ENCODE data around the gene SPG11.
A peak's percentile ranks its signal among the peaks of the same experiment; 100 is the strongest.
"Not testable (repeated sequence)": the region's sequence is repeated elsewhere in the genome, so short reads cannot be mapped to it uniquely, and the experiment has no call there.

Gene SPG11

DNA sequence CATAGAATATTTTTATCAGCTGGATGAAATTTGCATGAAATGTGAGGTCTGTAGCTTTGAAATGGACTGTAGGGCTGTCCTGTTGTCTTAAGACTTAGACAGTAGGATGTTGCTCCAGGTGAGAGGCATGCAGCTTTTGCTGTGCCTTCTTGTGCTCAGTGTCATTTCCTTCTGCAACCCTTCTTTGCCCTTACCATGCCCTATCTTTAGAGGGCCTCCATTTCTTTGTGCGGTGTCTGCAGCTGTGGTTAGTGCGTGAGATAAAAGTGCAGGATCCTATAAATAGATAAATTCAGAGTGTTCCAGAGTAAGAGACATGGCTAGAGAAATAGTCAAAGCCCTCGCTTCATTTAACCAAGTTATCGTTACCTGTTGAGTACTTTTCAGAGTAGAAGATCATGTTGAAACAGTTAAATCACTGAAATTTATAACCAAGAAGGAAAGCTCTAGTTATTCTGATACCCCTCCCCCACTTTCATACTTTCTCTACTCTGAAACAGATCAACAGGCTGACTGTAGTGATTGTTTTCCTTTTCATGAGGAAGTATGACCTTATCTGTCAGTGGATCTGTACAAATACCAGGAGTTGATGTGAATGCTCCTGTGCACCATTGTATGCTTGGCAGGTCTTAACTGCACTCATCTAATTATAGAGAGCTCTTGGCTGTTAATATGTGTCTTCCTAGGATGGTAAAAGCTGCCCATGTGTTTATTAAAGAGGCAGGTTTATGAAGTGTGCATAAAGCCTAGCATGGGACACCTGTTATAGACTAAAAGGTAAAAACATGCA is 108.3 kb downstream of the SPG11 start:
- DNase-seq = no peak

DNA sequence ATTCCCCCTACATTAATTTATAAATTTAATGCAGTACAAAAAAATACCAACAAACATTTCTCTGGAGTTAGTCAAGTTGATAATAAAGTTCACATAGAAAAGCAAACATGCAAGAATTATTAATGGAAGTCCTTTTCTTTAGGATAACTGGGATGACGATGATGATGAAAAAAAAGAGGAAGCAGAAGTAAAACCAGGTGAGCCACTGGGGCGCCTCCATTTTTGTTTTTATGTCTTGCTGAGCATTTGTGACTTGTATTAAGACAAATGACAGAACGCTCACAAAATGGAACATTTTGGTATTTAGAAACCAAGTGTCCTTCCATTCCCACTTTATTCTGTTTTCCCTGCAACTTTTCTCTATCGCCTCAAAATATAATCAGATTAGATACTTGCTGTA is 112.7 kb downstream of the SPG11 start:
- DNase-seq = no peak

DNA sequence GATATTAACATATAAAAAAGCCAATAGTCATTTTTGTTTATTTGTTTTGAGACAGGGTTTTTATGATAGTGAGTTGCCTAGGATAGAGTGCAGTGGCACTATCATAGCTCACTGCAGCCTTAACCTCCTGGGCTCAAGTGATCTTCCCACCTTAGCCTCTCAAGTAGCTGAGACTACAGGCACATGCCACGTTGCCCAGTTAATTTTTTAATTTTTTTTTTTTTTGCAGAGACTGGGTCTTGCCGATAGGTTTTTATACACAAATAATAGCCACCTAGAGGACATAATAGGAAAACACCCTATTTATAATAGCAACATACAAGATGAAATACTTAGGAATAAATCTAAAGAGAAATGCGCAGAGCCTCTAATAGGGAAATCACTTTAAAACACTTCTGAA is 113.2 kb downstream of the SPG11 start:
- DNase-seq = no peak

DNA sequence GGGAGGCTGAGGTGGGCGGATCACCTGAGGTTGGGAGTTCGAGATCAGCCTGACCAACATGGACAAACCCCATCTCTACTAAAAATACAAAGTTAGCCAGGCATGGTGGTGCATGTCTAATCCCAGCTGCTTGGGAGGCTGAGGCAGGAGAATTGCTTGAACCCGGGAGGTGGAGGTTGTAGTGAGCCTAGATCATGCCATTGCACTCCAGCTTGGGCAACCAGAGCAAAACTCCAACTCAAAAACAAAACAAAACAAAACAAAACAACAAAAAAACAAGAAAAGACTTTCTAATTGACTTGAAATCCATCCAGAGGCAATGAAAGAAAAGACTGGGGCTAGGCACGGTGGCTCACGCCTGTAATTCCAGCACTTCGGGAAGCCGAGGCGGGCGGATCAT is 114.3 kb downstream of the SPG11 start:
- not testable (repeated sequence) for DNase-seq

DNA sequence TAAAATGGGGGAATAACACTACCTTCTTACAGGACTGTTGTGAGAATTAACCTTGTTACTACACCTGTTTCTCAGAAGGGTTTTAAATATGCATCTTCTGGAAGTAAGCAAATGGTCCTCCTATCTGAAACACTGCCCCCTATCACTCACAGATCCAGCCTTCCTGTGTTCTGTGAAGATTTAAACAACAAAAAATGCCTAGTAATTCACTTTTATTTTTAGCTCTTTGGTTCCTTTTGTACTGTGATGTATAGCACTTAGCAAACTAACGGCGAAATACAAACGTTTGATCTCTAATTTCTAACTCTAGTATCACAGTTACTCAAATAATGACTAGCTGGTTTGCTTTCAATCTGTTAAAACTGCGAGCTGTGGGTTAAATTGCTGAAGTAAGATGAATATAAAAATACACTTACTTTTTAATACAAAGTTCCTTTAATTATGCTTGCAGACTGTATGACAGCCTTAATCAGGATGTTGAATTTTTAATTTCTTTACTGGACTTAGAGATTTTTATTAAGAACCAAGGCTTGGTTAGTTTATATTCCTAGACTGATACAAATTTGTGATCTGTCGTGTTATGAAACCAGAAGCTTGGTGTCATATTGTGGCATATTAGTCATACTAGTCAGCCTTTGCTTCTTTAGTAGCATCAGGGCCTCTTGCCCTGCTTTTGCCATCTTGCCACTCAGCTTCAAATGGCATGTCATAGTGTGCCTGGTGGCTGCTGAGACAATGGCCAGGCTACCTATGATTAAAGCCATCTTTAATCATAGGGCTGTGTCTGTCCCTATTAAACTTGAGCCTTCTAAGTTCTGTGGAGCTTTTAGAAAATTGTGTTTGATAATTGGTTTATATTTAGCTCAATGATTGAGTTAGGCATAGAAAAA is 117.3 kb downstream of the SPG11 start:
- no peak for DNase-seq

DNA sequence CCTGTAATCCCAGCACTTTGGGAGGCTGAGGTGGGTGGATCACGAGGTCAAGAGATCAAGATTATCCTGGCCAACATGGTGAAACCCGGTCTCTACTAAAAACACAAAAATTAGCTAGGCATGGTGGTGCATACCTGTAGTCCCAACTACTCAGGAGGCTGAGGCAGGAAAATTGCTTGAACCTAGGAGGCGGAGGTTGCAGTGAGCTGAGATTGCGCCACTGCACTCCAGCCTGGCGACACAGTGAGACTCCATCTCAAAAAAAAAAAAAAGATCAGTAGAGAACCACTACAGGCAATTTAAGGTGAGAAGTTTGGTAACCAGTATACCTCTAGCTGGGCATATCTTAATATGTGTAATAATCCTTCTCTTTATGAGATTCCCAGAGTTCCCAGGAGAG is 118.7 kb downstream of the SPG11 start:
- DNase-seq = not testable (repeated sequence)

DNA sequence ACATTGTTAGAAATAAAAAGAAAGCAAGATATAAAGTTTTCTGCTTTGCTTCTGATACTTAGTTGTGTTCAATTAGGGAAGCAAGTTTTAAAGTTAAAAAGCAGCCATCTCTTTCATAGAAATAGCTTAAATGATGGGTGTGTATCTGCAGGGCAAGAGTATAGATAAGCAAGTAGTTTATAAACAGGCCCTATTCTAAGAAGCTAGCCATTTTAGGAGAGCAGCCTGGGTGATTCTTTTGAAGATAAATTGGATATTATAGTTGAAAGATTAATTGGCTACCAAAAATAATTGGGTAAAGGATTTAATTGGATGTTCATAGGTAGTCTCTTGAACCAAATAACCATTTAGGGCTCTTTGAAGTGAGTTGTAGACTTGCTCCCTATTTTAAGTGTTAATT is 120.9 kb downstream of the SPG11 start:
- DNase-seq = no peak

DNA sequence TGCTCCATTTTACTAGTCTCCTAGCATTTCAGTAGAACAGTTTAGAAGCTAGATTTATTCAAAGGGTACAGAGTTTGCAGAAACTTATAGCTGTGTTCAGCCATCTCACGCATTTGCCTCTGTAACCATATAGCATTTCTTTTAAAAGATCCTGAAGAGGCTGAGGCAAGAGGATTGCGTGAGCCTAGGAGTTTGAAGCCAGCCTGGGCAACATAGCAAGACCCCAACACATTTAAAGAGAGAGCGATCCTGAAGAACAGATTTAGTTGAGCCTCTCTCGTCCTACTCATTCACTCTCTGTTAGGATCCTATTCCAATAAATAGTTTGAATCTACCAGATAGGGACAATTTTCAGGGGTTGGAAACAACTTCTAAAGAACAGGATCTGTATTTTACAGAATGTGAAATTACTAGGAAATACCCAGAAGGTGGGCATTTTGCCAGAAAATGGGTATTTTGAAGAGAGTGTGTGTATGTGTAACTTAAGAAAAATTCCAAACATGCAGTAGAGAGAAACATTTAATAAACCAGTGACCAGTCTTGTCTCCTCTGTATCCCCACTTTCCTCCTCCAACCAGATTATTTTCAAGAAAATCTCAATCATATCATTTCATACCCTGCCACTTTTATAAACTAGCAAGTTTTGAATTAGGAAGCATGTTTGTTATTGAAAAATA is 122.0 kb downstream of the SPG11 start:
- no peak for DNase-seq

DNA sequence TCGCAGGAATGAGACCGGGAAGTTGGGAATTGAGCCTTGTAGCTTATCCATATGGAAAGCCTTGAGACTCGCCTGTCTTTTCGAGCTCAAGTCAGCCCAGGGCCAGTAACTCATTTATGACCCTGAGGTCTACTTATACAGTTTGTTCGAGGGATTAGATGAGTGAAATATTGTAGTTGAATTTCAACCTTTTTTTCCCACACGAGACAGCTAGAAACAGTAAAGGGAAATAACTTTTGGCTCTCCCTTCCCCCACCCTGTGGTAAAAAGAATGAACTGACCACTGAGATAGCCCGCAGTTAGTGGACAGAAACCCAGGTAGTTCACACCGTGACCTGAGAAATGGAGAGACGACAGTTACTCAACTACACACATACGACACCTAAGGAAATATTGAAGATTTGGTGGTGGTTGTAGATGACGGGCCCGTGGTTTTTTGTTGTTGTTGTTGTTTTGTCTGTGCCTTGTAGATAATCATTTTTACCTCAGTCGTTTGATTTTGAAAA is 125.7 kb downstream of the SPG11 start:
- no peak for DNase-seq

DNA sequence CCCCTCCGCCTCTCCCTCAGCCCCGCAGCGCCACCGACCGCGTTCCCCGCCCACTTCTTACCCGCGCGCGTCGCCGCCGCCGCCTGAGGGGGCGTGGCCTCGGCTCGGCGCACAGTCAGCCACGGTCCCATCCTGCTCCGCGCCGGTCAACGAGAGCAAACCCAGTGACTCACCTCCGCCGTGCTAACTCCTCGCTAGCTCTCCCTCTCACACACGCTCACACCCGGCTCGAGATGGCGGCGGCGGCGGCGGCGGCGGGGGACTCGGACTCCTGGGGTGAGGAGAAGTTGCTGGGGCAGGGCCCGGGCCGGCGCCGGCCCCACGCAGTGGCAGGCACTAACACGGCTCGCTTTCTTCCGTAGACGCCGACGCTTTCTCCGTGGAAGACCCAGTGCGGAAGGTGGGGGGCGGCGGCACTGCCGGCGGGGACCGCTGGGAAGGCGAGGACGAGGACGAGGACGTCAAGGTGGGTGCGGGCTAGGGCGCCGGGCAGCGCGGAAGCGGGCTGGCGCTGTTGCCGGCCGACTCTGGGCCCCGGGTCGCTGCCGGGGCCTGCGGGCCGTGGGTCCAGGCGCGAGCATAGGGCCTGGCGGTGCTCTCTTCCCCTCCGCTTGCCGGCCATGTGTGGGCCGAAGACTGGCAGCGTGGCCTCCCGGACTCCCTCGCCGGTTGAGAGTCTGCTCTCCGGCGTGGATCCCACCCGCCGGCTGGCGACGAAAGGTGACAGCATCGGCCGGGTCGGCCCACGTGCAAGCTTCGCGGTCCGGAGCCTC is 126.3 kb downstream of the SPG11 start, which contains the start of gene EIF3J:
TSS of gene EIF3J (plus strand) at position 186 of the 773 bp plus-strand sequence. CDS start at position 234, 48 bp downstream.
- DNase-seq = peak; percentile 73

DNA sequence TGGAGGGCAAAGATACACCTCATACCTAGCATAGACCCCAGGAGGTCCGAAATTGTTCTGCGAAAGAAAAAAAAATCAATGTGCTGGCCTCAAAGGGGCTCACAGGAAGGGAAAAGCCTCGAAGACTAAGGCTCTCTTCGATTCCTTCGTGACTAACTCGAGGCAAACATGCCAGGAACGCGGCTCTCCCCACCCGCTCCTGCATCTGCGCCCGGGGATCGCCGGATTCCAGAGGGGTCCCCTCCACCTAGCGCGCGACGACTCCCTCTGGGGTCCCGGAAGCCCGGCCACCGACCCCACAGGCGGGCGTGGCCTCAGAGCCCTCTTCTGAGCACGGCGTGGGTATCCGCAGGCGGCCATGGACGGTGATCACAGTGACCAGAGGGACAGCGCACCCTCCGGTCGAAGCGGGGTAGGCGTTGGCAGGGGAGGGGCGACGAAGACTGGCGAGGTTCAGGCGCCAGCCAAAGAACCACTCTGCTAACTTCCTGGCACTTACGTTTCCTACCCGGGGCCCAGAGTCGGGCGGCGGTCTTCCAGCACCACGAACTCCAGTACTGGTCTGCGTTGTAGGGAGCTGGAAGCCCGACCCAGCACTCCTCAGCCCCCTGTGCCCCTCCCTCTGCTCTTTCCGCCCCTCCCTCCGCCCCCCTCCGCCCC is 127.0 kb downstream of the SPG11 start:
- peak; percentile 68 for DNase-seq

DNA sequence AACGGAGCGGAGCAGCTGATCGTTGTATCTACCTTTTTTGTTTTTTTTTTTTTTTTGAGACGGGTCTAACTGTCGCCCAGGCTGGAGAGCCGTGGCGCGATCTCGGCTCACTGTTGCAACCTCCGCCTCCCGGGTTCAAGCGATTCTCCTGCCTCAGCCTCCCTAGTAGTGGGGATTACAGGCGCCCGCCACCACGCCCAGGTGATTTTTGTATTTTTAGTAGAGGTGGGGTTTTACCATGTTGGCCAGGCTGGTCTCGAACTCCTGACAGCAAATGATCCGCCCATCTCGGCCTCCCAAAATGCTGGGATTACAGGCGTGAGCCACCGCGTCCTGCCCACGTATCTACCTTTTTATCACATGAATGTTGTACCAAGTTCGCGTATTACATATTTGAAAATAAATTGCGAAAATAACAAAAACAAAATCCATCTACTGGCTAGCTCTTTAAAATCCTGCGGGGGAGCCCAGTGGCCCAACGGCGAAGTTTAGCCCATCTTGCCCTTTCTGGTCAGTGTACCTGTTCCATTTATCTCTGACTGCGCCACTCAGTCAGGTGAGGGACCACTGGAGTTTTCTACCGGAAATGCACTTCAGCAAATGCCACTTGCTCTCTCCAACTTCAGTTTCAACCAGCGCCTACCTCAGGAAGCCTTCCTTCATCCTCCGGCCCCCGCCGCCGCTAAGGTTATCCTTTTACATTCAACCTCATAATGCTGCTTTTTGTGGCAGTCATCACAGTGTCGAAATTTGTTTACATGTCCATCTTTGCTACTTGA is 127.8 kb downstream of the SPG11 start:
- no peak for DNase-seq

DNA sequence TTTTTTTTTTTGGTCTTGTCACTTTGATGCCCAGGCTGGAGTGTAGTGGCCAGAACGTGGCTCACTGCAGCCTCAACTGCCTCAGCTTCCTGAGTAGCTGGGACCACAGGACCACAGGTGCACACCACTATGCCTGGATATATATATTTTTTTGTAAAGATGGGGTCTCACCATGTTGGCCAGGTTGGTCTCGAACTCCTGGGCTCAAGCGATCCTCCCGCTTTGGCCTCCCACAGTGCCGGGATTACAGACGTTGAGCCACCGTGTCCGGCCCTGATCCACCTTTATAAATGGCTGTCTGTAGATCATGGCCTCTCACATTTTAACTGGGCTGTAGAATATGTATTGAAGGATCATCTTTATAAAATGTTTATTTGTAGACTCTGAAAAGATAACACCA is 128.4 kb downstream of the SPG11 start:
- no peak for DNase-seq

DNA sequence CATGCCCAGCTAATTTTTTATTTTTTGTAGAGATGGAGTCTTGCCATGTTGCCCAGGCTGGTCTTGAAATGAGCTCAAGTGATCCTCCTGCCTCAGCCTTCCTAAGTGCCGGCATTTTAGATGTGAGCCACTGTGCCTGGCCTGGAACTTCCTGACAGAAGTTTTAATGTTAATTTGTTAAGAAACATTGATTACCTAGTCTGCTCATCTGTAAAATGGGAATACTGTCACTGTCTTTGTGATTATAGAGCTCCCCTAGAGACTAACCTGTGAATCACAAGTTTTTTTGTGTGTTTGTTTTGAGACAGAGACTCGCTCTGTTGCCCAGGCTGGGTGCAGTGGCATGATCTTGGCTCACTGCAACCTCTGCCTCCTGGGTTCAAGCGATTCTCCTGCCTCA is 130.8 kb downstream of the SPG11 start:
- DNase-seq = no peak

DNA sequence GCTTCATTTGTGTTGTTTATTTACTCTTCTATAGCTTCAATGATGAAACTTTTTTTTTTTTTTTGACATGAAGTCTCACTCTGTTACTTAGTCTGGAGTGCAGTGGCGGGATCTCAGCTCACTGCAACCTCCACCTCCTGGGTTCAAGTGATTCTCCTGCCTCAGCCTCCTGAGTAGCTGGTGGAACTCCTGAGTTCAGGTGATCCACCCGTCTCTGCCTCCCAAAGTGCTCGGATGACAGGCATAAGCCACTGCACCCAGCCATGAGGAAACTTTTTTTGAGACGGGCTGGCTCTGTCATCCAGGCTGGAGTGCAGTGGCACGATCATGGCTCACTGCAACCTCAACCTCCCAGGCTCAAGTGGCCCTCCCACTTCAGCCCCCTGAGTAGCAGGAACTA is 131.2 kb downstream of the SPG11 start:
- not testable (repeated sequence) for DNase-seq

DNA sequence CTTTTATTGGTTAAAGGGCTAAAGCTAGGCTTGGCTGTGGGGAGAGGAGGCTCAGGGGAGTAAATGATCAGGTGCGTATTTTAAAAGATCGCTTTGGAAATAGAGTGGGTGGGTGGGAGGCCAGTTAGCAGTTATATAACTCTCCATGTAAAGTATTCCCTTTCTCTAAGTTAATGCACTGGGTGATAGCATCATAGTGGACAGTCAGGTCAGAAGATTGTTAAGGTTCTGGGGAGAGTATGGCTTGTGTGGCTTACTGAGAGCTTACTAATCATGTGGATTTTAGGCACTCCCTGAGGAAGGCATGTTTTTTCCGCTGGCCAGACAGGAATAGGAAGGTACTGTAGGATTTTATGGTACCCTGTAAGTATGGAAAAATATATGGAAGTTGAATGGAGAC is 132.8 kb downstream of the SPG11 start:
- no peak for DNase-seq

DNA sequence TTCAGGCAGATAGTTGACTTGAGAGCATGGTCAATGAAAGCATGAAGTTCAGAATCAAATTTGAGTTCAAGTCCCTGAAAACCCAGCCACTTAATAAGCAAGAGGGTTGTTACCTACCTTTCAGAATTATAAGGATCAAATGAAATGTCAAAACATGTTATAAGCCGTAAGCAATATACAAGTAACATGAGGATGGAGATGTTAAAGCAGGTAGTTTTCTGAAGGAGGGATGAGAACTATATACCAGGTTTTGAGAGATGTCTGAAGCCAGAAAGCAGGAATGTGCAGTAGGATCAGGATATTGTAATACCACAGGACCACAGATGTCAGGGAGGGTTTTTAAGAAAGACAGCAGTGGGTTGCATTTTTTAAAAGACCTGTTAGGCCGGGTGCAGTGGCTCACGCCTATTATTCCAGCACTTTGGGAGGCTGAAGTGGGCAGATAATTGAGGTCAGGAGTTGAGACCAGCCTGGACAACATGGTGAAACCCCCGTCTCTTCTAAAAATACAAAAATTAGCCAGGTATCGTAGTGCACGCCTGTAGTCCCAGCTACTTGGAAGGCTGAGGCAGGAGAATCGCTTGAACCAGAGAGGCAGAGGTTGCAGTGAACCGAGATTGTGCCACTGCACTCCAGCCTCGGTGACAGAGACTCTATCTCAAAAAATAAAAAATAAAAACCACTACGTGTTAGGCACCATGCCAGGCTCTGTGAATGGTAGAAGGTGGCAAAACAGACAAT is 133.4 kb downstream of the SPG11 start:
- DNase-seq = no peak

DNA sequence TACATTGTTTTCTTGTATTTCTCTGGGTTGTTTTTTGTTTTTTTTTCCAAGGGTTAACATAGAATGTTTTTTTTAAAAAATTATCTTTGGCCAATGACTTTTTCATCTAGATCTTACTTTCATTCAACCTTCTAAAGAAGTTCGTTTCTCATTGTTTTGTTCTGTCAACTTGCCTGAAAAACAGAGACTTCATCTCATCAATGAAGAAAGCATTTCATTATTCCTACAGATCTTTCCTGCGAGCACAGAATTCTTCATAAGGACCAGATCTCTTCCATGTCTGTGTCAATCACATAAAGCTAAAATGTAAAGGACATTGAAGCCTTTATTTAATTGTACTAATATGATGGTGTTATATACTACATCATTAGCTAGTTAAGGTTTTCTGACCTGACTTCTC is 136.2 kb downstream of the SPG11 start:
- no peak for DNase-seq

DNA sequence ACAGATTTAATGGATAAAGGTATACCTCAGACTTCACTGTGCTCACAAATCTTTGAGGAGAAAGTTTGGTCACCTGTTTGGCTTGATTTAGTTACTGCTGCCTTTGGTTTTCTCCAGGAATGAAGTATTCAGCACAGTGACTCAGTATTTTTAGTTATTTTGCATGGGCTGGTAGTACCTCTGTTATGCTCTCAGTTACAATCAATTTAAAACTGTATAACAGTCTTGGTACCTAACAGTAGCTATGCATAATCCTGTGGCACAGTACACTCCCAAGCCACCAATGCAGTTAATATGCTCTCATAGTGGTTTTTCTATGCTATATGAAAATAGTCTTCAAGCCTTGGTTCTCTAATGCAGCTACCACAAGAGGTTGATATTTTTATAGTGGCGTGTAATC is 138.4 kb downstream of the SPG11 start:
- DNase-seq = no peak

DNA sequence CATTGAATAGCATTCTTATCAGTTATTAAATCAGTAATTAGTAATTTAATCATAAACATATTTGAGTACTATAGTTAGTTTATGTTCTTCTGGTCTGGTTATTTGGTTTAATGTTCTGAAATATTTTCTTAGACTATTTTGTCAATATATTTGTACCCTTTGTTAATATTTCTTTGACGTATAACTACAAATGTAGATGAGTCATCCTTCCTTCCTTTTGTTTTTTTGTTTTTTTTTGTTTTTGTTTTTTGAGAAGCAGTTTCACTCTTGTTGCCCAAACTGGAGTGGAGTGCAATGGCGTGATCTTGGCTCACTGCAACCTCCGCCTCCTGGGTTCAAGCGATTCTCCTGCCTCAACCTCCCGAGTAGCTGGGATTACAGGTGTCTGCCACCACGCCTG is 143.9 kb downstream of the SPG11 start:
- DNase-seq = no peak
